CD14-positive monocyte (primary cell): Measurements from ENCODE around the gene ABO. TPM values are rescaled to one million over a fixed set of nuclear protein-coding genes. Genes with fewer than 3 reads are reported as not detected.

Experiments
- DNase-seq, 3 donors: peaks; one replicate each; pipeline ENCODE4 v3.0.0-alpha.2; 2011 to 2022
- H2AFZ ChIP-seq: 2 replicates; pipeline ENCODE4 v1.6.0; 2012; ENCODE audit warnings: mild to moderate bottlenecking, low read depth, low read length, inconsistent platforms; ENCODE audit not compliant: insufficient read depth, poor library complexity, severe bottlenecking
- H3K27ac ChIP-seq, 2 donors: 1 replicate in 1 of 2; 2 replicates in 1 of 2; pipeline ENCODE4 v1.5.1; 2012 to 2013; ENCODE audit warnings: low read length in 2 of 2, control low read depth in 1 of 2, inconsistent platforms in 1 of 2, low read depth in 1 of 2, mild to moderate bottlenecking in 1 of 2
- H3K27me3 ChIP-seq, 2 donors: one replicate each; pipeline versions ENCODE4 v1.6.0 to v1.6.1; 2011 to 2013; ENCODE audit warnings: low read length in 2 of 2; ENCODE audit not compliant: control insufficient read depth in 2 of 2, insufficient read depth in 2 of 2
- H3K36me3 ChIP-seq, 2 donors: replicated peaks in 1 of 2; 1 replicate in 1 of 2; 2 replicates in 1 of 2; pipeline versions ENCODE4 v1.5.1 to v1.6.1; 2012 to 2013; ENCODE audit warnings: low read length in 2 of 2, control low read depth in 1 of 2, inconsistent platforms in 1 of 2, mild to moderate bottlenecking in 1 of 2; ENCODE audit not compliant: insufficient read depth in 2 of 2, control insufficient read depth in 1 of 2
- H3K4me1 ChIP-seq, 2 donors: 1 replicate in 1 of 2; 2 replicates in 1 of 2; pipeline versions ENCODE4 v1.5.1 to v1.6.1; 2012 to 2013; ENCODE audit warnings: low read length in 2 of 2, control low read depth in 1 of 2, inconsistent platforms in 1 of 2, mild to moderate bottlenecking in 1 of 2, moderate library complexity in 1 of 2; ENCODE audit not compliant: insufficient read depth in 2 of 2, control insufficient read depth in 1 of 2
- H3K4me2 ChIP-seq: replicated peaks from 2 replicates; pipeline ENCODE3; 2012; ENCODE audit warnings: low read length, moderate library complexity, mild to moderate bottlenecking; ENCODE audit not compliant: poor library complexity, severe bottlenecking; ENCODE audit errors: extremely low read depth
- H3K4me3 ChIP-seq, 3 experiments: fragments of 200-600 bp in 1 of 3; sonication (generic) in 1 of 3; replicated peaks in 1 of 3; 1 replicate in 2 of 3; 2 replicates in 1 of 3; pipeline ENCODE4 v1.5.1; 2011 to 2013; ENCODE audit warnings: low read length in 3 of 3, mild to moderate bottlenecking in 3 of 3, control low read depth in 2 of 3, low read depth in 2 of 3, inconsistent platforms in 1 of 3, moderate library complexity in 1 of 3
- H3K79me2 ChIP-seq: 2 replicates; pipeline ENCODE4 v1.6.0; 2012; ENCODE audit warnings: mild to moderate bottlenecking, control low read depth, inconsistent platforms, low read length, moderate library complexity; ENCODE audit not compliant: insufficient read depth
- H3K9ac ChIP-seq: 2 replicates; pipeline ENCODE4 v1.6.0; 2017; ENCODE audit warnings: low read length, mild to moderate bottlenecking; ENCODE audit not compliant: insufficient read depth, poor library complexity, severe bottlenecking
- H3K9me3 ChIP-seq, 2 donors: replicated peaks in 1 of 2; 1 replicate in 1 of 2; 2 replicates in 1 of 2; pipeline versions ENCODE4 v1.5.1 to v1.6.1; 2012 to 2013; ENCODE audit warnings: low read length in 2 of 2, control low read depth in 1 of 2; ENCODE audit not compliant: control insufficient read depth in 1 of 2, insufficient read depth in 1 of 2
- H4K20me1 ChIP-seq: 2 replicates; pipeline ENCODE4 v1.6.0; 2012; ENCODE audit warnings: mild to moderate bottlenecking, low read length, control low read depth, moderate library complexity; ENCODE audit not compliant: insufficient read depth
- H3K27ac Mint-ChIP-seq, 7 donors: one replicate each; pipeline ENCODE4 v1.8.0; 2020; ENCODE audit warnings: mild to moderate bottlenecking in 7 of 7, mixed read lengths in 7 of 7, moderate library complexity in 6 of 7, inconsistent platforms in 2 of 7
- H3K27me3 Mint-ChIP-seq, 3 donors: one replicate each; pipeline ENCODE4 v1.8.0; 2021 to 2022; ENCODE audit warnings: low read depth in 3 of 3, mild to moderate bottlenecking in 3 of 3, mixed read lengths in 3 of 3, moderate library complexity in 3 of 3, inconsistent platforms in 1 of 3
- H3K36me3 Mint-ChIP-seq, 2 donors: one replicate each; pipeline ENCODE4 v1.8.0; 2020; ENCODE audit warnings: mixed read lengths in 2 of 2, inconsistent platforms in 1 of 2, mild to moderate bottlenecking in 1 of 2
- H3K4me1 Mint-ChIP-seq: one replicate; pipeline ENCODE4 v1.8.0; 2020; ENCODE audit warnings: mild to moderate bottlenecking, mixed read lengths
- H3K4me3 Mint-ChIP-seq, 2 donors: one replicate each; pipeline ENCODE4 v1.8.0; 2020; ENCODE audit warnings: mild to moderate bottlenecking in 2 of 2, mixed read lengths in 2 of 2, moderate library complexity in 1 of 2
- H3K9me3 Mint-ChIP-seq, 7 donors: one replicate each; pipeline ENCODE4 v1.8.0; 2020 to 2022; ENCODE audit warnings: mixed read lengths in 7 of 7, mild to moderate bottlenecking in 6 of 7, moderate library complexity in 6 of 7, inconsistent platforms in 2 of 7
- CTCF ChIP-seq: fragments of 200-600 bp; IDR thresholded peaks from one replicate; pipeline ENCODE4 v1.8.0; 2022; ENCODE audit warnings: antibody characterized with exemption, mild to moderate bottlenecking
- WGBS: methylation state at CpG from one replicate; pipeline ENCODE4 v1.1.5; 2013; ENCODE audit warnings: missing lambda C conversion rate; ENCODE audit not compliant: insufficient coverage; 5-methylcytosine and 5-hydroxymethylcytosine counted together
- intact Hi-C, 2 donors: fragments of 100-400 bp; cut with micrococcal nuclease; formaldehyde crosslinking; loops; one replicate each; pipeline versions ENCODE4 v1.15.0 to v1.15.1; 2023
- polyA plus RNA-seq, 3 donors: library from polyadenylated mRNA; depleted of rRNA in 1 of 3; unstranded in 2 of 3; stranded (reverse) in 1 of 3; fragments of 300-500 nt in 2 of 3; fragments of >200 nt in 1 of 3; fragmentation: Illumina TruSeq in 2 of 3; gene quantifications; 1 replicate in 2 of 3; 2 replicates in 1 of 3; pipeline ENCODE4 v1.2.3, GENCODE V29; 2012 to 2021

The ABO gene
- polyA plus RNA-seq, 3 donors, result 0.50 to 2.1 TPM; not detected in 1

GRCh38 chr9:133256136-133256461 is 18.9 kb downstream of the ABO start:
- H3K4me1 Mint-ChIP-seq, result peaks cover 4% of the 10 kb centered on the region
- whole genome bisulfite sequencing, result 94% methylated on average over 30 of the region's 30 CpGs
- Histone ChIP-seq H3K79me2 (no peaks in the 10 kb centered on the region), H3K27me3 (no peaks in the 10 kb centered on the region), H3K4me2 (no peak overlapping the region), H2AFZ (no peak overlapping the region), H3K4me3 (no peak overlapping the region), H3K9me3 (no peaks in the 10 kb centered on the region), H4K20me1 (no peaks in the 10 kb centered on the region), H3K4me1 (peaks cover 0 to 13% of the 10 kb centered on the region in 2 donors), H3K9ac (no peak overlapping the region), H3K36me3 (no peaks in the 10 kb centered on the region), H3K27ac (no peak overlapping the region)
- peaks cover 0 to 3% (median 0%) of the 10 kb centered on the region in 7 donors for H3K9me3 Mint-ChIP-seq
- peaks cover 2 to 5% (median 3%) of the 10 kb centered on the region in 3 donors for H3K27me3 Mint-ChIP-seq
- H3K36me3 Mint-ChIP-seq, result no peaks in the 10 kb centered on the region
- DNase-seq, result no peak
- H3K4me3 Mint-ChIP-seq, result no peak overlapping the region
- intact Hi-C loops, result no loop called here
- no peak for TF ChIP-seq CTCF
- no peak overlapping the region for H3K27ac Mint-ChIP-seq

- no peaks in the 10 kb centered on the region for H3K36me3 Mint-ChIP-seq
Measured at GRCh38 chr9:133255371-133256135, 19.4 kb downstream of the ABO start.

More at GRCh38 chr9:133255371-133256135, 19.4 kb downstream of the ABO start:
- Histone ChIP-seq H4K20me1 (no peaks in the 10 kb centered on the region), H3K79me2 (no peaks in the 10 kb centered on the region), H3K36me3 (no peaks in the 10 kb centered on the region), H3K4me2 (no peak overlapping the region), H3K27me3 (peaks cover 0 to 3% of the 10 kb centered on the region in 2 donors), H3K27ac (no peak overlapping the region), H3K4me3 (no peak overlapping the region), H3K4me1 (peaks cover 0 to 13% of the 10 kb centered on the region in 2 donors), H3K9ac (no peak overlapping the region), H3K9me3 (no peaks in the 10 kb centered on the region), H2AFZ (no peak overlapping the region)
- Mint-ChIP-seq H3K27ac (no peak overlapping the region), H3K4me1 (peaks cover 4% of the 10 kb centered on the region), H3K27me3 (peaks cover under 1 to 5% (median 3%) of the 10 kb centered on the region in 3 donors), H3K9me3 (peaks cover 0 to 3% (median 0%) of the 10 kb centered on the region in 7 donors), H3K4me3 (no peak overlapping the region)
- intact Hi-C loops, result no loop called here
- DNase-seq, result no peak
- TF ChIP-seq CTCF, result no peak
- whole genome bisulfite sequencing, result 89% methylated on average over 37 of the region's 42 CpGs
